SK-N-SH treated with all-trans-retinoic acid at 6 μM for 48 hours (cell line): ENCODE measurements around the gene ADAMTS13.

Source experiments
- CSRNP3 ChIP-seq: fragments of 250-450 bp; sonication (Bioruptor Pico); IDR thresholded peaks from 2 replicates; pipeline ENCODE4 v1.5.1; 2021; ENCODE audit warnings: mild to moderate bottlenecking, moderate library complexity
- OSR1 ChIP-seq: fragments of 250-450 bp; sonication (Bioruptor Pico); IDR thresholded peaks from 2 replicates; pipeline ENCODE4 v1.8.0; 2022; ENCODE audit warnings: moderate library complexity, mild to moderate bottlenecking, inconsistent platforms
- PATZ1 ChIP-seq: fragments of 250-450 bp; sonication (Bioruptor Pico); IDR thresholded peaks from 2 replicates; pipeline ENCODE4 v1.8.0; 2020; ENCODE audit warnings: mild to moderate bottlenecking, moderate library complexity, borderline replicate concordance
- SNAI2 ChIP-seq: fragments of 250-450 bp; sonication (Bioruptor Pico); IDR thresholded peaks from 2 replicates; pipeline ENCODE4 v1.5.0; 2020; ENCODE audit warnings: mild to moderate bottlenecking, moderate library complexity
- TOX ChIP-seq: fragments of 250-450 bp; sonication (Bioruptor Pico); IDR thresholded peaks from 2 replicates; pipeline ENCODE4 v1.8.0; 2021; ENCODE audit warnings: mild to moderate bottlenecking, moderate library complexity, borderline replicate concordance
- ZC3H10 ChIP-seq: fragments of 250-450 bp; sonication (Bioruptor Pico); IDR thresholded peaks from 2 replicates; pipeline ENCODE4 v1.5.1; 2021; ENCODE audit warnings: mild to moderate bottlenecking, moderate library complexity
- ZFP30 ChIP-seq: fragments of 450-650 bp; formaldehyde crosslinking; IDR thresholded peaks from 2 replicates; pipeline ENCODE4 v1.5.0; 2022; ENCODE audit warnings: mild to moderate bottlenecking, moderate library complexity
- ZNF565 ChIP-seq: fragments of 450-650 bp; formaldehyde crosslinking; conservative IDR thresholded peaks from 2 replicates; pipeline ENCODE4 v1.5.0; 2020; ENCODE audit warnings: low read depth, mild to moderate bottlenecking, moderate library complexity

- TF ChIP-seq ZC3H10 (no peak), OSR1 (CRISPR knock-in tag) (no peak), SNAI2 (no peak), CSRNP3 (CRISPR knock-in tag) (no peak), ZNF565 (no peak), PATZ1 (CRISPR knock-in tag) (no peak), ZFP30 (no peak), TOX (CRISPR knock-in tag) (no peak)
These were observed 48.8 kb downstream of the ADAMTS13 start for GRCh38 chr9:133470988-133471387.
